B cell (primary cell): ENCODE measurements around the gene ADIG. TPM values are rescaled to one million over a fixed set of nuclear protein-coding genes. Genes with fewer than 3 reads are reported as not detected.

Experiments used
- ATAC-seq: fragments of 200-7000 bp; cut with Tn5 transposase; one replicate; pipeline ENCODE4 v1.10.0; 2021; ENCODE audit warnings: low read depth, mild to moderate bottlenecking, moderate number of reproducible peaks, moderate library complexity
- CTCF ChIA-PET: fragments of 350-600 bp; sonication (Branson Sonifier 250); formaldehyde crosslinking; loops from one replicate; lab custom pipeline; 2021; ENCODE audit warnings: antibody characterized with exemption, inconsistent platforms; lab: Charles Lee
- POLR2A ChIA-PET: fragments of 350-600 bp; sonication (Branson Sonifier 250); formaldehyde crosslinking; loops from one replicate; lab custom pipeline; 2021; ENCODE audit warnings: antibody characterized with exemption; lab: Charles Lee
- DNase-seq: peaks from one replicate; pipeline ENCODE4 v3.0.0; 2013
- H2AFZ ChIP-seq: 2 replicates; pipeline ENCODE4 v1.6.1; 2012; ENCODE audit warnings: mild to moderate bottlenecking, low read depth, low read length; ENCODE audit not compliant: insufficient read depth, poor library complexity, severe bottlenecking
- H3K27ac ChIP-seq, 2 donors: 1 replicate in 1 of 2; 2 replicates in 1 of 2; pipeline ENCODE4 v1.5.1; 2012 to 2013; ENCODE audit warnings: low read length in 2 of 2, mild to moderate bottlenecking in 2 of 2, moderate library complexity in 1 of 2
- H3K27me3 ChIP-seq, 4 experiments: fragments of 200-600 bp in 1 of 4; sonication (generic) in 1 of 4; replicated peaks in 1 of 4; 1 replicate in 2 of 4; 2 replicates in 2 of 4; pipeline versions ENCODE4 v1.6.1 to v1.7.0; 2013 to 2016; ENCODE audit warnings: low read length in 3 of 4, mild to moderate bottlenecking in 2 of 4, mixed read lengths in 1 of 4, moderate library complexity in 1 of 4; ENCODE audit not compliant: insufficient read depth in 4 of 4, control insufficient read depth in 3 of 4; ENCODE audit errors: control extremely low read depth in 1 of 4
- H3K36me3 ChIP-seq, 2 experiments: replicated peaks in 1 of 2; 1 replicate in 1 of 2; 2 replicates in 1 of 2; pipeline versions ENCODE4 v1.6.1 to v1.7.1; 2013; ENCODE audit warnings: low read length in 1 of 2; ENCODE audit not compliant: insufficient read depth in 2 of 2, control insufficient read depth in 1 of 2; ENCODE audit errors: control extremely low read depth in 1 of 2, extremely low read depth in 1 of 2
- H3K4me1 ChIP-seq, 2 donors: fragments of 200-600 bp in 1 of 2; sonication (generic) in 1 of 2; 1 replicate in 1 of 2; 2 replicates in 1 of 2; pipeline versions ENCODE4 v1.5.1 to v1.6.1; 2013 to 2017; ENCODE audit warnings: low read length in 2 of 2; ENCODE audit not compliant: control insufficient read depth in 2 of 2, insufficient read depth in 2 of 2
- H3K4me2 ChIP-seq: replicated peaks from 2 replicates; pipeline ENCODE3; 2012; ENCODE audit warnings: mild to moderate bottlenecking, low read depth, low read length; ENCODE audit not compliant: poor library complexity, severe bottlenecking
- H3K4me3 ChIP-seq, 5 experiments: fragments of 200-600 bp in 1 of 5; sonication (generic) in 1 of 5; 1 replicate in 3 of 5; 2 replicates in 2 of 5; pipeline versions ENCODE4 v1.5.1 to v1.7.0; 2011 to 2016; ENCODE audit warnings: low read length in 4 of 5, mild to moderate bottlenecking in 4 of 5, low read depth in 2 of 5, control low read depth in 1 of 5, moderate library complexity in 1 of 5; ENCODE audit not compliant: insufficient read depth in 1 of 5; ENCODE audit errors: control extremely low read depth in 1 of 5, extremely low read depth in 1 of 5
- H3K79me2 ChIP-seq: fragments of 200-600 bp; sonication (generic); one replicate; pipeline ENCODE4 v1.6.0; 2016; ENCODE audit warnings: low read length; ENCODE audit not compliant: control insufficient read depth, insufficient read depth
- H3K9ac ChIP-seq: fragments of 200-600 bp; sonication (generic); 2 replicates; pipeline ENCODE4 v1.6.1; 2017; ENCODE audit warnings: mild to moderate bottlenecking, low read length, moderate library complexity
- H3K9me3 ChIP-seq, 3 donors: one replicate each; pipeline versions ENCODE4 v1.6.1 to v1.7.1; 2013; ENCODE audit warnings: low read length in 2 of 3; ENCODE audit not compliant: control insufficient read depth in 2 of 3, insufficient read depth in 1 of 3; ENCODE audit errors: control extremely low read depth in 1 of 3
- H4K20me1 ChIP-seq: 2 replicates; pipeline ENCODE4 v1.6.0; 2012; ENCODE audit warnings: mild to moderate bottlenecking, low read length; ENCODE audit not compliant: insufficient read depth, control insufficient read depth, poor library complexity, severe bottlenecking
- H3K27ac Mint-ChIP-seq: one replicate; pipeline ENCODE4 v1.8.0; 2021; ENCODE audit warnings: mixed read lengths
- H3K27me3 Mint-ChIP-seq: one replicate; pipeline ENCODE4 v1.8.0; 2021; ENCODE audit warnings: mixed read lengths
- H3K4me1 Mint-ChIP-seq: one replicate; pipeline ENCODE4 v1.8.0; 2021; ENCODE audit warnings: mixed read lengths
- H3K4me3 Mint-ChIP-seq: one replicate; pipeline ENCODE4 v1.8.0; 2021; ENCODE audit warnings: mixed read lengths
- H3K9me3 Mint-ChIP-seq: one replicate; pipeline ENCODE4 v1.8.0; 2022; ENCODE audit warnings: mixed read lengths; ENCODE audit not compliant: insufficient read depth
- CTCF ChIP-seq: fragments of 200-600 bp; IDR thresholded peaks from one replicate; pipeline ENCODE4 v1.8.0; 2022; ENCODE audit warnings: antibody characterized with exemption, mild to moderate bottlenecking
- EZH2 ChIP-seq: IDR thresholded peaks from 2 replicates; pipeline ENCODE4 v1.6.1; 2012; ENCODE audit warnings: borderline replicate concordance, low read depth, mild to moderate bottlenecking, moderate library complexity, low read length; ENCODE audit not compliant: insufficient read depth, poor library complexity, severe bottlenecking
- WGBS: methylation state at CpG from one replicate; pipeline ENCODE4 v1.1.5; 2013; ENCODE audit warnings: missing lambda C conversion rate; ENCODE audit not compliant: insufficient coverage; 5-methylcytosine and 5-hydroxymethylcytosine counted together
- intact Hi-C: fragments of 100-400 bp; cut with micrococcal nuclease; formaldehyde crosslinking; loops from one replicate; pipeline ENCODE4 v1.10.0; 2022
- polyA plus RNA-seq: library from polyadenylated mRNA; depleted of rRNA; stranded (reverse); fragments of >200 nt; gene quantifications from 2 replicates; pipeline ENCODE4 v1.2.3, GENCODE V29; 2012
- total RNA-seq, 2 donors: library from RNA; stranded (reverse); fragments of 120-200 nt in 1 of 2; gene quantifications; 1 replicate in 1 of 2; 2 replicates in 1 of 2; pipeline versions ENCODE4 v1.2.3 to v1.2.4, GENCODE V29; 2013 to 2022

Gene ADIG
- total and polyA plus RNA-seq, 2 donors (not counting 1 experiment from before 2014, with no cell fraction given), result not detected

GRCh38 chr20:38624084-38624483 is 43.1 kb downstream of the ADIG start:
- TF ChIP-seq CTCF (no peak), EZH2 (no peak)
- peaks cover 43% of the 10 kb centered on the region for H3K27me3 Mint-ChIP-seq
- no peaks in the 10 kb centered on the region for H3K9me3 Mint-ChIP-seq

DNA sequence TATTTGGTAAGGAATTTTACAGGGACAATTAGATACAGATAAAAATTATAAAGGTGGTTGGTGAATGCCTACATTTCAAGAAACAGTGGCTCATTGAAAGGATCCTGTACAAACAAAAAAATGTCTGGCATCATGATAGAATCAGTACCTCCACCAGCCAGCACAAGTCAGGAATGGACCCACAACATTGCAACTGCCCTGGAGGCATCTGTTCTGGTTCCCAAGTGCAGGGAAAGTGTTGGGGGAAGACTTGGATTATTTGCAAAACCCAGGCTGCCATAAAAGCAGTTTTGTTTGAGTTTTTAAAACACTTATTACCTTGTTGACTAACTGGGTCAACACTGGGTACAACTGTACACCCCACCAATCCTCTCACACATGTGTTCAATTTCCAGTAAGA is 44.9 kb downstream of the ADIG start:
- H3K9ac ChIP-seq, result no peak overlapping the region
- H4K20me1 ChIP-seq, result no peaks in the 10 kb centered on the region
- Mint-ChIP-seq H3K4me1 (no peaks in the 10 kb centered on the region), H3K4me3 (no peak overlapping the region), H3K9me3 (no peaks in the 10 kb centered on the region), H3K27me3 (peaks cover 27% of the 10 kb centered on the region), H3K27ac (no peak overlapping the region)
- peaks cover 0 to 6% (median 3%) of the 10 kb centered on the region in 4 experiments for H3K27me3 ChIP-seq
- POLR2A ChIA-PET, result no interaction called here
- H3K4me1 ChIP-seq, result no peaks in the 10 kb centered on the region
- no peaks in the 10 kb centered on the region for H3K79me2 ChIP-seq
- H3K36me3 ChIP-seq, result no peaks in the 10 kb centered on the region
- H3K9me3 ChIP-seq, result peaks cover 0 to 6% (median 0%) of the 10 kb centered on the region in 3 donors
- ATAC-seq (no peak), DNase-seq (no peak)
- TF ChIP-seq EZH2 (no peak), CTCF (no peak)
- H3K27ac ChIP-seq, result no peak overlapping the region
- H3K4me2 ChIP-seq, result no peak overlapping the region
- H3K4me3 ChIP-seq, result no peak overlapping the region
- CTCF ChIA-PET, result no interaction called here
- no peak overlapping the region for H2AFZ ChIP-seq
- intact Hi-C loops, result no loop called here

More at GRCh38 chr20:38624084-38624483, 43.1 kb downstream of the ADIG start:
- ChIA-PET CTCF (interaction anchor here (1.1 kb wide), 1 partner anchor 10 kb away, joined by 3 read pairs; no protein-coding TSS in a partner anchor), POLR2A (no interaction called here)
- H4K20me1 ChIP-seq, result no peaks in the 10 kb centered on the region
- H3K36me3 ChIP-seq, result no peaks in the 10 kb centered on the region
- no peaks in the 10 kb centered on the region for H3K4me1 Mint-ChIP-seq
- H3K4me1 ChIP-seq, result no peaks in the 10 kb centered on the region
- peaks cover 0 to 6% (median 5%) of the 10 kb centered on the region in 4 experiments for H3K27me3 ChIP-seq
- WGBS, result 100% methylated on average over 1 of the region's 2 CpGs
- no peak overlapping the region for H3K4me3 ChIP-seq
- DNase-seq (no peak), ATAC-seq (no peak)
- H3K79me2 ChIP-seq, result no peaks in the 10 kb centered on the region
- no peak overlapping the region for H3K4me3 Mint-ChIP-seq
- no peak overlapping the region for H3K4me2 ChIP-seq
- no peak overlapping the region for H3K27ac Mint-ChIP-seq
- intact Hi-C loops, result no loop called here
- no peak overlapping the region for H2AFZ ChIP-seq
- H3K9me3 ChIP-seq, result peaks cover 0 to 6% (median 0%) of the 10 kb centered on the region in 3 donors
- no peak overlapping the region for H3K27ac ChIP-seq
- H3K9ac ChIP-seq, result no peak overlapping the region
